Measurements from ENCODE around the gene CLEC14A.

- no peak for TF ChIP-seq CTCF (IDR thresholded peaks at IDR 0.05)
- no peak for TF ChIP-seq POLR2A (IDR thresholded peaks at IDR 0.05)
Observed at GRCh38 chr14:38261620-38262019, 5.7 kb upstream of the CLEC14A start.

Measured in breast epithelium (tissue), 3 donors.